HUES48 (cell line): ENCODE results near the gene RAPGEF1.

Experiments
- H3K27ac ChIP-seq: one replicate; pipeline ENCODE4 v1.7.0; 2013; ENCODE audit warnings: low read depth, low read length, inconsistent platforms
- H3K27me3 ChIP-seq: 2 replicates; pipeline ENCODE4 v1.6.1; 2013; ENCODE audit warnings: mild to moderate bottlenecking, low read length; ENCODE audit not compliant: control insufficient read depth, insufficient read depth
- H3K36me3 ChIP-seq: 2 replicates; pipeline ENCODE4 v1.6.1; 2013; ENCODE audit warnings: low read length; ENCODE audit not compliant: control insufficient read depth, insufficient read depth
- H3K4me1 ChIP-seq: 2 replicates; pipeline ENCODE4 v1.6.1; 2013; ENCODE audit warnings: mild to moderate bottlenecking, low read length; ENCODE audit not compliant: control insufficient read depth, insufficient read depth
- H3K4me3 ChIP-seq: 2 replicates; pipeline ENCODE4 v1.5.1; 2013; ENCODE audit warnings: mild to moderate bottlenecking, low read depth, low read length
- H3K9ac ChIP-seq: 2 replicates; pipeline ENCODE4 v1.6.1; 2013; ENCODE audit warnings: mild to moderate bottlenecking, low read depth, low read length, moderate library complexity
- H3K9me3 ChIP-seq: 2 replicates; pipeline ENCODE4 v1.6.1; 2013; ENCODE audit warnings: low read length; ENCODE audit not compliant: control insufficient read depth, insufficient read depth

Gene RAPGEF1

DNA sequence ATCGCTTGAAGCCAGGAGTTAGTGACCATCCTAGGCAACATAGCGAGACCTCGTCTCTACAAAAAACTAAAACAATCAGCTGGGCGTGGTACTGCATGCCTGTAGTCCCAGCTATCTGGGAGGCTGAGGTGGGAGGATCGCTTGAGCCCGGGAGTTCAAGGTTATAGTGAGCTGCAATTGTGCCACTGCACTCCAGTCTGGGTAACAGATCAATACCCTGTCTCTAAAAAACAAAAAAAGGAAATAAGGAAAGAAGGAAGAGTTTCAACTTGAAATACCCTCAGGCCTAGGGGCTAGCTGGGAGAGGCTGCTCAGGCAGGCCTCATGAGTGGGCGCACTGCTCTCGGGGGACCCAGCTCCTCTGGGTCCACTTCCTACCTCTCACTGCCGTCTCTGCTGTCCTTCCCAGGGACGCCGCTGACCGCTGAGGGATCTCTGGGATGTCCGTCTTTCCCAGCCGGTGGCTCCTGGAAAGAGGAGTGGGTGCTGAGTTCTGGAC is 138.1 kb downstream of the RAPGEF1 start:
- Histone ChIP-seq H3K27ac (no peak overlapping the region), H3K9me3 (no peaks in the 10 kb centered on the region), H3K4me1 (no peaks in the 10 kb centered on the region), H3K27me3 (no peaks in the 10 kb centered on the region), H3K4me3 (no peak overlapping the region), H3K9ac (no peak overlapping the region), H3K36me3 (peaks cover 38% of the 10 kb centered on the region)

DNA sequence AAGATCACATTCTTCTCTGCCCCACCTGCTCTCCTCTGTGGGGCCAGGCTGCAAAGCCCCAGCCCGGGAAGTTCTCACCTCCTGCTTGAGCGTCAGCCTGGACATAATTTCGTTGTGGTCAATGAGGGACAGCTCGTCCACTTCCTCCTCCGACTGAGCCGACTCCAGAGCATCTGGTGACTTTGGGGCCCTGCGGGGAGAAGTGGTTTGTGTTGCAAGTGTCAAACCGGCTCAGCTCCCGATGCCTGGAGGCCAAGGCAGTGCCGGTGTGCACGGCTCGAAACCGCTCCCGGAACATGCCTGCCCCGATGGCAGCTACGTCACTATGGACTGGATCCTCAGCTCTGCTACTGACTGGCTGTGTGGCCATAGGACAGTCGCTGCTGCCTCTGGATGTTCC is 141.8 kb downstream of the RAPGEF1 start:
- no peak overlapping the region for H3K4me3 ChIP-seq
- H3K27me3 ChIP-seq = no peaks in the 10 kb centered on the region
- no peak overlapping the region for H3K9ac ChIP-seq
- H3K36me3 ChIP-seq = peaks cover 64% of the 10 kb centered on the region
- no peaks in the 10 kb centered on the region for H3K9me3 ChIP-seq
- H3K4me1 ChIP-seq = no peaks in the 10 kb centered on the region
- H3K27ac ChIP-seq = no peak overlapping the region

DNA sequence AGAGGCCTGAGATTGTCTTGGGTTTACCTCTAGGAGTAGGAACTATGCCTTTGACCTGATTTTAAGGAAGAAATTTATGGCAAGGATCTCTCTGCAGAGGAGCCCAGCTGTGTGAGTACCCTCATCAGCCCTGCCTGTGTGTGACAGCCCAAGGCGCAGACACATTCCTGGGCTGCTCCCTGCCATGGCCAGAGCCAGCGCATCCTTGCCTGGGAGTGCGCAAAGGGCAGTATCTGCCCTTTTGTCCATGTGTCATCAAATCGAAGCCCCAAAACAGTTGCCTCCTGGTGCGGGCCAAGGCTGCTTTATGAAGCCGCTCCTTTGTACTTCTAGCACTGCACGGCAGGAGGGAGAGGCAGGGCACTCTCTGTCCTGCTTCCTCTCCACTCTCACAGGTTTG is 142.6 kb downstream of the RAPGEF1 start:
- H3K4me1 ChIP-seq = no peaks in the 10 kb centered on the region
- no peaks in the 10 kb centered on the region for H3K9me3 ChIP-seq
- no peak overlapping the region for H3K27ac ChIP-seq
- H3K4me3 ChIP-seq = no peak overlapping the region
- H3K27me3 ChIP-seq = no peaks in the 10 kb centered on the region
- peaks cover 64% of the 10 kb centered on the region for H3K36me3 ChIP-seq
- H3K9ac ChIP-seq = no peak overlapping the region

DNA sequence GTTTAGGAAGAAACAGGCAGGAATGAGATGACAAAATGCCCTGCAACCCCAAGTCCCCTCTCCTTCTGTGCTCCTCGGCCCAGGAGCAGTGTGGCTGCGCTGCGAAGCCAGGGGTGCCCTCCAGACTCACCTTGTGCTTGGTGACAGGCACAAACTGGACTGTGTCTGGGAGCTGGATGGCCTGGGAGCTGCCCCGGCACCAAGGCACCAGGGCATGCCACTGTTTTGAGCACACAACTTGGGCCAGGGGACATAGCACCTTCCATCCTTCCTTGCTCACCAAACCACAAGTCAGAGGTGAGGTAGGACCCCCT is 143.5 kb downstream of the RAPGEF1 start:
- Histone ChIP-seq H3K9ac (no peak overlapping the region), H3K9me3 (no peaks in the 10 kb centered on the region), H3K27me3 (no peaks in the 10 kb centered on the region), H3K27ac (no peak overlapping the region), H3K4me1 (no peaks in the 10 kb centered on the region), H3K4me3 (no peak overlapping the region), H3K36me3 (peaks cover 61% of the 10 kb centered on the region)

DNA sequence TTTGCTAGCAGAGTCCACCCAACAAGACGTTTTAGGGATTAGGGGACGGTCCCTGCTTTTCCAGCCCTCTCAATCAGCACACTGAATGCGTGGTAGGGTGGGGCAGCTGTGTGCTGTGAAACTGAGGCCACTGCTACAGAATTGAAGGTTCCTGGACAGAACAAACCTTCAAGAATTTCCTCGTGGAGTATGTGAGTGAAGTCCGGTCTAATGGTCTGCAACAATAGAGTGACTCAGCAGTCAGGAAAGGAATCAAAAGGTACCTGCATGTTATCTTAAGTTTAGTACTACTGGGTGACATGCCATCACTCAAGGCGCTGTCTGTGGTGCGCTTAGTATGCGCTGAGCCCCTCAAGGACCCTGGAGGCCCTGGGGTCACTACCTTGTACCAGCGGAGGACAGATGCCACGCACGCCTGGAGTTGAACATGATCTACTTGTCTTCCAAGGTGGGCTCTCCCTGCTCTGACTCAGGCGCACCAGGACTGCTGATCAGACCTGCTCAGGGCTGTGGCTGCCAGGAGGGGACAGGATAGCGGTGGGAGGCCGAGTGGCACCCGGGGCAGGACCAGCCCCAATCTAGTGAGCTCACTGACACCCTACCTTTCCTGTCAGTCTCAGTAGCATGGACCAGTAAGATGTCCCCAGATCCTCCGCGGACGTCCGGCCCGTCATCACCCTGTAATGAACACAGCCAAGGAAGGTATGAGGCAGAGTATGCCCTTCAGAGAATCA is 144.0 kb downstream of the RAPGEF1 start:
- Histone ChIP-seq H3K27ac (no peak overlapping the region), H3K4me3 (no peak overlapping the region), H3K9me3 (no peaks in the 10 kb centered on the region), H3K9ac (no peak overlapping the region), H3K27me3 (no peaks in the 10 kb centered on the region), H3K4me1 (no peaks in the 10 kb centered on the region), H3K36me3 (peaks cover 57% of the 10 kb centered on the region)

DNA sequence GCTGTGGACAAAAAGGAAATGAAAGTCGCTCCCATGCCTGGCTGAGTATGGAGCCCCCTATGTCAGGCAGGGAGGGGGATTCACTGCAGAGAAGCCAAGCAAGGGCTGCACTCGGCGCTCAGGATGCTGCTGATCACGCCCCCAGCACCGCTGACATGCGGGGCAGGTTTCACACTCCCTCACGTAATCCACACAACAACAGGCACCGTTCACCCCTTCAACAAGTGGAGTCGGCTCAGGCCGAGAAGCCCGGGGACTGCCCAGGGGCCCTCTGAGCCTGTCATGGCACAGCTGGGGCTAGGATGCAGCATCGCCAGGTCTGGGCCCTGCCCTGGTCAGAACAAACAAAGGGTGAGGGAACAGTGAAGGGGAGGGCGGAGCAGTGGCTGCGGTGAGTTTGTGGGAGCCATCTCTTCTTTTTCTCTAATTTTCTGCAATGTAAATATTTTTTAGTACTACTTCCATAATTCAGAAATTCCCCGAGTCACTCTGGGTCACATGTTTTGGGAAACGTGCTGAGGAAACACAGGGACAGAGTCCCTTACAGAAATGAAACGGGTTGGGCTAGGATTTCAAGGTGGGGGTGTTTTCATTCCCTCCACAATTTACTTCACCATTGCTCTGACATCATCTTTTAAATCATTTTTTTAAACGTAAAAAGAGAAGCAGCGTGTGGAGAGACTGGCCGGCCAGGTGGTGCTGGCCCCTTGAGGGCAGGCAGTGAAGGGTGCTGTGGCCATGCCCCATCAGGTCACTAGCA is 144.8 kb downstream of the RAPGEF1 start:
- H3K36me3 ChIP-seq = peaks cover 61% of the 10 kb centered on the region
- H3K4me1 ChIP-seq = no peaks in the 10 kb centered on the region
- no peaks in the 10 kb centered on the region for H3K27me3 ChIP-seq
- no peaks in the 10 kb centered on the region for H3K9me3 ChIP-seq
- no peak overlapping the region for H3K27ac ChIP-seq
- no peak overlapping the region for H3K9ac ChIP-seq
- H3K4me3 ChIP-seq = no peak overlapping the region

DNA sequence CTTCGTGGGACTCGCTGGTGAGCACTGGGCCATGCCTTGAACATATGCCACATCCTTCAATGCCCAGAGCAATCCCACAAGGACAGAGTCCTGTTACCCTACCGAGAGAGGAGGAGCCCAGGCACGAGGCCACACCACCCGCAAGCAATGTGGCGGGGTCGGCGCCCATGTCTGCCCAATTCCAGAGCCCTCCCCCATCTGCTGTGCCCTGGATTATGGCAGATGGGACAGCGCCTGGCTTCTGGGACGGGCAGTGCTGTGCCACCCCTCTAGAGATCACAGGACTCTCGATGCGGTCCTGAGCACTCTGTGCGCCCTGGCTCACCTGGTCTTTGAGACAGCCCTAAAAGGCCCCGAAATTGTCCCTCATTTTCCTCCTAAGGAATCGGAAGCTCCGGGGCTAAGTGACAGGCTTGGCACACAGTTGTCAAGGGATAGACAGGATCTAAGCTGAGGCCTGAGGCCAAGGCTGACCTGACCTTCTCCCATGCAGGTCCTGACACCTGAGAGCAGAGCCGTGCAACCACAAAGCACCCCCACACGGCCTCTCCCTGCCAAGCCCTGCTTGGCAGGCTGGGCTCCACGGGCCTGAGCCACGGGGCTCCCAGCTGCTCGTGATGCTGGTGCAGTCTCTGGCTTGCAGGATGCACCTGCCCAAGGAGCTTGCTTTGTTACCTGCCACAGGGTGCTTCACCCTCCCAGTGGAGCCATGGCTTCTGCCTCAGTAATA is 145.8 kb downstream of the RAPGEF1 start:
- peaks cover 66% of the 10 kb centered on the region for H3K36me3 ChIP-seq
- no peaks in the 10 kb centered on the region for H3K9me3 ChIP-seq
- H3K27me3 ChIP-seq = no peaks in the 10 kb centered on the region
- H3K9ac ChIP-seq = no peak overlapping the region
- no peaks in the 10 kb centered on the region for H3K4me1 ChIP-seq
- H3K27ac ChIP-seq = no peak overlapping the region
- no peak overlapping the region for H3K4me3 ChIP-seq

DNA sequence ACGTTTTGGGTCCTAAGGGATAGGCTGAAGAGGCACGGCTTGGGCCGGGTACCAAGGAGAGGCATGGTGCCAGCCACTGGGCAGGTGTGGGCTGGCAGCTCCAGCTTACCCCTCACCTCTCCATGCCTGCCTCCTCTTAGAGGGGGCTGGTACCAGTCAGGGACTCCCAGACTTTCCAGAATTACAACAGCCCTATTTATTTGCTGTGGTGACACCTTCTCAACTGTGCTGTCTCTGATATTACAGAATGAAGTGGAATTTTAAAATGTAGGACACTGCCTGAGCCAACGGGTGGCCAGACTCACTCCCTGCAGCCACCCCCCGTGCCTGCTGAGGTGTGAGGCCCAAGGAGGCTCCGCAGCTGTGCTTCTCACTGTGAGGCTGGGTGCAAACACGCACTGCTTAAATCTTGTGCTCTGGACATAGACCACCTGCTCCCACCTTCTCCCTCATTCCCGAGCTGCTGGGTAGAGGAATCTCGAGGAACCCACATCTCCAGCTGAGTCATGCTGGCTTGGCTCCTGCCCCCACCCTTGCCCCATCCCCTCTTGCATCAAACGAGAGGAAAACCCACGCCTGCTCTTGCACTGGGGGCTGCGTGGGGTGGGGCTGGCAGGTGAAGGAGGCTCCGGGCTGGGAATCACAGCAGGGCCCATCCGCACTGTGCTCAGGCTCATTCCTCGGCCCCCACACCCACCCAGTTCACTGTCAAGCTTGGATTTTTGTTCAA is 146.6 kb downstream of the RAPGEF1 start:
- H3K27ac ChIP-seq = no peak overlapping the region

DNA sequence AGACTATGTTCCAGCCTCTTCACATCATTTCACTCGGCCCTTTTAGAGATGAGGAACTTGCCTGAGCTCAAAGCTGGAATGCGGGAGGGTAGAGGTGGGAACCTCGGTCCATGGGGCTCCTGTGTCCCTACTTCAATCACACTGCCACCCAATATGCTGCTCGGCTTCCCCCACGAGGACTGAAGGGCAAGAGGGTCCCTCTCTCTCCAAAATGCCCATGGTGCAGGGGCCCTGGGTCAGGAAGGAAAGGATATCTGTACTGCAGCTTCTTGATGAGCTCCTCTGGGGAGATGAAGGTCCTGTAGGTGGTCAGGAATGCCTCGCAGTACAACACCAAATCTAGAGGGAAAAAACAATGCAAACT is 148.0 kb downstream of the RAPGEF1 start:
- Histone ChIP-seq H3K9ac (no peak overlapping the region), H3K27ac (no peak overlapping the region), H3K36me3 (peaks cover 66% of the 10 kb centered on the region)

More for the DNA sequence above, 146.6 kb downstream of the RAPGEF1 start:
- H3K9me3 ChIP-seq = no peaks in the 10 kb centered on the region
- H3K36me3 ChIP-seq = peaks cover 70% of the 10 kb centered on the region
- no peaks in the 10 kb centered on the region for H3K27me3 ChIP-seq
- no peak overlapping the region for H3K9ac ChIP-seq
- no peaks in the 10 kb centered on the region for H3K4me1 ChIP-seq
- H3K4me3 ChIP-seq = no peak overlapping the region

DNA sequence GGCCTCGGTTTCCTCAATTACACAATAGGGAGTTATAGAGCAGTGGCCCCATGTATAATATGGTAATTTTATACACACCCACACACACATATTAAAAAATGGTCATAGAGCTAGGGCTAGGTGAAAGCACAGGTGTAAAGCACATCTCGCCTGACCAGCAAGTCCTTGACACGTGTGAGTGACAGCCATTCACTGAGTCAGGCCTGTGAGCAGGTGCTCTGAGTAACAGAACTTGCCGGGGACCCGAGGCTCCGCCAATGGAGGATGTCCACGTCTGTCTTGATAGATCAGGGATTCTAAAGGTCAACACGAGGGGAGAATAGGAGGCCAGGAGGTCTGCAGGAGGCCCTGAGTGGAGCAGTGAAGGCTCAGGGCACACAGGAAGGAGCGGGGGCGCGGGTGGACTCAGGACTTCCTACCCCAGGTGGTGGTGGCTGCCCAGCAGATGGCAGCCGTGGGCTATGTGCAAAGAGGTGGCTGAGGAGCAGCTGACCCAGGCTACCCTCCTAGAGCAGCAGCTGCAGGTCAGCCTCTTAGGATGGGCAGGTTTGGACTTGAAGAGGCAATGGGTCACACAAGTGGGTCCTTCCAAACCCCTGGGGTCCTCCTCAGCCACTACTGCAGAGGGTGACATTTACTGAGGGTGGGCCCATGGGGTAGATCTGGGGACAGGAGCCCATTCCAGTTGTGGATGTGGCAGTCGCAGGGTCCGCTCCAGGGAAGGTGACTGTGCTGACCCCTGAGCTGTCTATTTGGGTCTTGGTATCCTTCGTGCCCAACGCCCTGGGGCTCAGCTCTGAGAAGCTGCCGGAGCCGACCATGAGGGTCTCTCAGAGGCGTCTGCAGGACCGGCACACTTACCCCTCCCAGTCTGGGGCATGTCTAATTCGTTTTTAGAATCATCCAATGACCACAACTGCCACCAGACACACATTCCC is 148.7 kb downstream of the RAPGEF1 start:
- Histone ChIP-seq H3K4me3 (no peak overlapping the region), H3K4me1 (no peaks in the 10 kb centered on the region), H3K27ac (no peak overlapping the region), H3K9ac (no peak overlapping the region), H3K27me3 (no peaks in the 10 kb centered on the region), H3K9me3 (no peaks in the 10 kb centered on the region), H3K36me3 (peaks cover 59% of the 10 kb centered on the region)

More for the DNA sequence above, 148.0 kb downstream of the RAPGEF1 start:
- Histone ChIP-seq H3K27me3 (no peaks in the 10 kb centered on the region), H3K9me3 (no peaks in the 10 kb centered on the region), H3K4me3 (no peak overlapping the region), H3K4me1 (no peaks in the 10 kb centered on the region)
